ENCODE data around the gene BRI3. TPM values are rescaled to one million over a fixed set of nuclear protein-coding genes. Genes with fewer than 3 reads are reported as not detected.

The BRI3 gene
- total and polyA plus RNA-seq, 2 of the 13 experiments (the other 11 are each of a cell fraction or from before 2014, with no cell fraction given) = 54.0 to 103 TPM

GRCh38 chr7:98257701-98258100, 23.8 kb upstream of the BRI3 start:
- Histone ChIP-seq H3K79me2 (ENCODE audit: insufficient read depth, low read length) (peaks cover 17% of the 10 kb centered on the region), H3K9ac (ENCODE audit: insufficient read depth, low read depth, low read length) (no peak overlapping the region), H2AFZ (ENCODE audit: low read length) (no peak overlapping the region), H3K36me3 (replicated peaks in 1 of 2; ENCODE audit: control insufficient read depth in 1 of 2, insufficient read depth in 2 of 2, low read length in 2 of 2) (peaks cover 1 to 6% of the 10 kb centered on the region in 2 experiments; a peak in 2 of 5 replicates), H4K20me1 (ENCODE audit: insufficient read depth, low read length) (no peaks in the 10 kb centered on the region), H3K27me3 (ENCODE audit: control insufficient read depth in 1 of 2, insufficient read depth in 2 of 2, low read length in 2 of 2) (no peaks in the 10 kb centered on the region), H3K4me1 (ENCODE audit: insufficient read depth, low read length) (peaks cover 22% of the 10 kb centered on the region), H3K27ac (ENCODE audit: extremely low read length, insufficient read depth, low read length) (no peak overlapping the region), H3K4me2 (ENCODE audit: low read depth, low read length) (no peak overlapping the region), H3K9me3 (ENCODE audit: low read length) (no peaks in the 10 kb centered on the region), H3K4me3 (replicated peaks in 1 of 3; ENCODE audit: insufficient read depth in 1 of 3, low read depth in 2 of 3, low read length in 3 of 3) (no peak overlapping the region)
- WGBS (ENCODE audit: low lambda C conversion rate) = 90% methylated on average over 6 of the region's 6 CpGs
- intact Hi-C loops (cut with micrococcal nuclease; ENCODE audit: unreplicated experiment) = no loop called here
- ChIA-PET CTCF (ENCODE audit: low intra/inter-chr PET ratio, low total read pairs) (no interaction called here), POLR2A (no interaction called here)
- ATAC-seq = no peak
- no TSS peak for BruUV-seq (replicated peaks)
- no peak for FAIRE-seq
- DNase-seq (ENCODE audit: low spot score) = no peak
- in situ Hi-C loops (cut with HindIII; ENCODE audit: extremely low pct_ligation_motif_present, low pct_unique_long_range_greater_than_20kb) = no loop called here
- no peak for TF ChIP-seq SRSF1 (optimal IDR thresholded peaks at IDR 0.05; ENCODE audit: low read depth, low read length)
- no peak for TF ChIP-seq CEBPB (IDR thresholded peaks at IDR 0.05; ENCODE audit: borderline replicate concordance, low read depth, low read length)
- TF ChIP-seq ZNF276 (CRISPR knock-in tag; IDR thresholded peaks at IDR 0.05; ENCODE audit: low read depth) = no peak
- no peak for TF ChIP-seq RFX5 (IDR thresholded peaks at IDR 0.05; ENCODE audit: low read depth, low read length)
- TF ChIP-seq ATM (IDR thresholded peaks at IDR 0.05; ENCODE audit: borderline replicate concordance) = no peak
- no peak for TF ChIP-seq PATZ1 (CRISPR knock-in tag; IDR thresholded peaks at IDR 0.05)
- TF ChIP-seq ERF (CRISPR knock-in tag; IDR thresholded peaks at IDR 0.05) = no peak
- no peak for TF ChIP-seq ZHX2 (IDR thresholded peaks at IDR 0.05; ENCODE audit: low read depth)
- no peak for TF ChIP-seq ZHX2 (CRISPR knock-in tag; IDR thresholded peaks at IDR 0.05; ENCODE audit: borderline replicate concordance)
- TF ChIP-seq FOXK1 (CRISPR knock-in tag; IDR thresholded peaks at IDR 0.05; ENCODE audit: borderline replicate concordance, low read depth) = no peak
- no peak for TF ChIP-seq ZBTB39 (CRISPR knock-in tag; IDR thresholded peaks at IDR 0.05)
- no peak for TF ChIP-seq ISL2 (CRISPR knock-in tag; IDR thresholded peaks at IDR 0.05)
